Right lobe of liver (tissue), 4 donors: ENCODE measurements around the gene PPARGC1A.

ENCODE experiments used
- POLR2A ChIP-seq: fragments of 450-650 bp; IDR thresholded peaks from one replicate; pipeline ENCODE4 v1.6.1; 2017; ENCODE audit warnings: antibody characterized with exemption, mild to moderate bottlenecking
- TF ChIP-seq, protein P1 (sequence below), 4 donors: fragments of 200-600 bp in 3 of 4; fragments of 450-650 bp in 1 of 4; IDR thresholded peaks; one replicate each; pipeline versions ENCODE4 v1.5.1 to v1.8.0; 2016 to 2022; ENCODE audit warnings: antibody characterized with exemption in 4 of 4, mild to moderate bottlenecking in 2 of 4
- donor health status: DM: no; HTN: no; CAD: no.
- donor health status: DM: no; HTN: no; CAD: no.
- donor health status: DM: no; HTN: yes; CAD: no.

GRCh38 chr4:23909671-23910070 lies 19.8 kb upstream of the PPARGC1A start:
- TF ChIP-seq, protein P1, sequence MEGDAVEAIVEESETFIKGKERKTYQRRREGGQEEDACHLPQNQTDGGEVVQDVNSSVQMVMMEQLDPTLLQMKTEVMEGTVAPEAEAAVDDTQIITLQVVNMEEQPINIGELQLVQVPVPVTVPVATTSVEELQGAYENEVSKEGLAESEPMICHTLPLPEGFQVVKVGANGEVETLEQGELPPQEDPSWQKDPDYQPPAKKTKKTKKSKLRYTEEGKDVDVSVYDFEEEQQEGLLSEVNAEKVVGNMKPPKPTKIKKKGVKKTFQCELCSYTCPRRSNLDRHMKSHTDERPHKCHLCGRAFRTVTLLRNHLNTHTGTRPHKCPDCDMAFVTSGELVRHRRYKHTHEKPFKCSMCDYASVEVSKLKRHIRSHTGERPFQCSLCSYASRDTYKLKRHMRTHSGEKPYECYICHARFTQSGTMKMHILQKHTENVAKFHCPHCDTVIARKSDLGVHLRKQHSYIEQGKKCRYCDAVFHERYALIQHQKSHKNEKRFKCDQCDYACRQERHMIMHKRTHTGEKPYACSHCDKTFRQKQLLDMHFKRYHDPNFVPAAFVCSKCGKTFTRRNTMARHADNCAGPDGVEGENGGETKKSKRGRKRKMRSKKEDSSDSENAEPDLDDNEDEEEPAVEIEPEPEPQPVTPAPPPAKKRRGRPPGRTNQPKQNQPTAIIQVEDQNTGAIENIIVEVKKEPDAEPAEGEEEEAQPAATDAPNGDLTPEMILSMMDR (IDR thresholded peaks at IDR 0.05) = no peak
- no peak for TF ChIP-seq POLR2A
